ENCODE results near the gene PDE4D. TPM values are rescaled to one million over a fixed set of nuclear protein-coding genes. Genes with fewer than 3 reads are reported as not detected.

Gene PDE4D
- total RNA-seq, 2 experiments from 2014 or later: 75.5 to 80.7 TPM

DNA sequence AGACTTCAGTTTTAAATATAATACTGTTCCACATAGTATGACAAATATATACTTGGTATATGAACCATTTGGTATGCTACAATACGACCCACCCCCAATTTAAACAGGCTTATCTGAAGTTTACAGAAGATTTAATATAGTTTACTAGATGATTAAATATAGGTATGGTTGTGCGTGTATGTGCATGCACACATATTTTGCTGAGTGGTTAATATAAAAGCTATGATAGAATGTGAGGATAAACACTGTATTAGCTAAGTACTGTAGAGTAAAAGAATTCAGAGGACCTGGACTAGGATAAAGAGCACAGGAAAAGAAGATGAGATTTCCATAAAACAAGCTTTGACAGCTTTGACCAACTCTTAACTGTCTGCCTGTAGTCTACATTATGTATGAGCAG lies 356.7 kb downstream of the PDE4D start:
- no peak for DNase-seq
- ChIA-PET CTCF (no interaction called here), POLR2A (no interaction called here)
- no peaks in the 10 kb centered on the region for H3K4me1 Mint-ChIP-seq (ENCODE audit: low read depth)
- no peaks in the 10 kb centered on the region for H3K36me3 Mint-ChIP-seq (ENCODE audit: low read depth)
- no peak overlapping the region for H3K4me3 Mint-ChIP-seq
- no peaks in the 10 kb centered on the region for H3K27me3 Mint-ChIP-seq
- no peak overlapping the region for H3K27ac Mint-ChIP-seq
- TF ChIP-seq, protein P1, sequence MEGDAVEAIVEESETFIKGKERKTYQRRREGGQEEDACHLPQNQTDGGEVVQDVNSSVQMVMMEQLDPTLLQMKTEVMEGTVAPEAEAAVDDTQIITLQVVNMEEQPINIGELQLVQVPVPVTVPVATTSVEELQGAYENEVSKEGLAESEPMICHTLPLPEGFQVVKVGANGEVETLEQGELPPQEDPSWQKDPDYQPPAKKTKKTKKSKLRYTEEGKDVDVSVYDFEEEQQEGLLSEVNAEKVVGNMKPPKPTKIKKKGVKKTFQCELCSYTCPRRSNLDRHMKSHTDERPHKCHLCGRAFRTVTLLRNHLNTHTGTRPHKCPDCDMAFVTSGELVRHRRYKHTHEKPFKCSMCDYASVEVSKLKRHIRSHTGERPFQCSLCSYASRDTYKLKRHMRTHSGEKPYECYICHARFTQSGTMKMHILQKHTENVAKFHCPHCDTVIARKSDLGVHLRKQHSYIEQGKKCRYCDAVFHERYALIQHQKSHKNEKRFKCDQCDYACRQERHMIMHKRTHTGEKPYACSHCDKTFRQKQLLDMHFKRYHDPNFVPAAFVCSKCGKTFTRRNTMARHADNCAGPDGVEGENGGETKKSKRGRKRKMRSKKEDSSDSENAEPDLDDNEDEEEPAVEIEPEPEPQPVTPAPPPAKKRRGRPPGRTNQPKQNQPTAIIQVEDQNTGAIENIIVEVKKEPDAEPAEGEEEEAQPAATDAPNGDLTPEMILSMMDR (IDR thresholded peaks at IDR 0.05): no peak
- no peaks in the 10 kb centered on the region for H3K9me3 Mint-ChIP-seq
- ATAC-seq: no peak
- intact Hi-C loops (cut with micrococcal nuclease): no loop called here

DNA sequence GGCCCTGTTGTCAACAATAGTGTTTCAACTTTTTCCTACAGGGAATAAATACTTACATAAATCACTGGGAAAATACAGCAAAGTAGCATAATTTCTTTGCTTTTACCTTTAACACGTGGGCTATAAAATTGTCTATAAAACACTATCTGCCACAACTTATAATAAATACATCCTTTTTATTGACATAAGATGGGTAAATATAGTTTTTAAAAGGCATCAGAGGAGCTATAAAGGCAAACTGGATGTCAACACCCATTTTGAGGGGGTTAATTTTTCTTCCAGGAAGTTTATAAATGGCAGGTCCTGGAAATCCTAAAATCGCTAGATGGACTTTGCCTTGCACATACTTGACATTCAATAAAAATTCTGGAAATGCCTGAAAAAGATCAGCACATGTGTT lies 358.0 kb downstream of the PDE4D start:
- CTCF ChIA-PET: no interaction called here
- intact Hi-C loops (cut with micrococcal nuclease): no loop called here
- H3K4me1 Mint-ChIP-seq (ENCODE audit: low read depth): no peaks in the 10 kb centered on the region
- DNase-seq: no peak
- H3K36me3 Mint-ChIP-seq (ENCODE audit: low read depth): no peaks in the 10 kb centered on the region
- no peak overlapping the region for H3K4me3 Mint-ChIP-seq
- no peaks in the 10 kb centered on the region for H3K27me3 Mint-ChIP-seq
- no peak for ATAC-seq
- no peaks in the 10 kb centered on the region for H3K9me3 Mint-ChIP-seq
- TF ChIP-seq, protein P1 (IDR thresholded peaks at IDR 0.05): no peak
- POLR2A ChIA-PET: no interaction called here
- H3K27ac Mint-ChIP-seq: no peak overlapping the region

DNA sequence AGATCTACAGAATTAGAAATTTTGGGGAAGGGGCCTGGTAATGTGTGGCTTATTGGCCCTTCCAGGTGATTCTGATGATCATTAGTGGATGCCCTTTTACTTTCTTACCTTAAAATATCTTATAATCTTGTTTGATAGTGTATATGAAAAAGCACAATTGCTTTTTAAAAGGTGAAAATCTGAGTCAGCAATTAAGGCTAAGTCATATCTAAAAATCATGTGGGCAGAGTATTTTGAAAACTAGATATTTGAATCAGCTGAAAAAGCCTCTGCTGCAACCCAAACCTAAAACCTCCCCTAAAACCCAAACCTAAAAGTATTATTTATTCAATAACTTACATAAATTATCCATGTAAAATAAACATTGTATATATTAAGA lies 359.8 kb downstream of the PDE4D start:
- no peaks in the 10 kb centered on the region for H3K9me3 Mint-ChIP-seq
- ChIA-PET POLR2A (no interaction called here), CTCF (no interaction called here)
- TF ChIP-seq, protein P1 (IDR thresholded peaks at IDR 0.05): no peak
- intact Hi-C loops (cut with micrococcal nuclease): no loop called here
- no peak overlapping the region for H3K4me3 Mint-ChIP-seq
- no peaks in the 10 kb centered on the region for H3K27me3 Mint-ChIP-seq
- H3K4me1 Mint-ChIP-seq (ENCODE audit: low read depth): no peaks in the 10 kb centered on the region
- no peak overlapping the region for H3K27ac Mint-ChIP-seq
- ATAC-seq (no peak), DNase-seq (no peak)
- no peaks in the 10 kb centered on the region for H3K36me3 Mint-ChIP-seq (ENCODE audit: low read depth)

DNA sequence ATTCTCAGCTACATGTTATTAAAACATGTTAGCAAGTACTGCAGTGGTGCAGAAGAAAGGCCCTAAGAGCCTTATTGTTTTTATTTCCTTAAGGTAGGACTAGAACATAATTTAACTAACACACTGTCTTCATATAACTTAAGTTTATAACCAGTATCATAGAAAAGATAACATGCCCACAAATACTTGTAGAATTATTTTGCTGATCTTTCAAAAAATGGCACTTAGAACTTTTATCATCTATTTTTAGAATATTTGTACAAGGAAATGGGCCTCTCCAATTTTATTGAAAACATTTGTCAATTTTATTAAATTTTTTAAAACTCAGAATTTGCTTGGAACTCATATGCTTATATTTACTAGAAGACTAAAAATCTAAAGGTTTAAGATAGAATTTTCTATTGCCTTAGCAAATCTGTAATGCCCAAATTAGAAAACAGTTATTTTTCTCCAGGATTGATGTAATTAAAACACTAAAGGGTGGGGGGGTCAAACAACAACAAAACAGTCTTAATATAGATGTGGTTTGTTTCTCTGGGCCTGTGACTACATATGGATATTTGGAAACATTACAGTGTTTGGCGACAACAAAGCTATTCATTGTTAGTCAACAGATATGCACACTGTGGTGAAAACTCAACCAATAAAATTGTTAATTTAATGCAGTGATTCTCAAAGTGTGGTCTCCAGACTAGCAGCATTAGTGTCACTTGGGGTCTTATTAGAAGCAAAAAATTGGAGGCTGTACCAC lies 360.4 kb downstream of the PDE4D start:
- DNase-seq: no peak
- ChIA-PET POLR2A (no interaction called here), CTCF (interaction anchor here (1.0 kb wide), 1 partner anchor 36 kb away, joined by 3 read pairs; no protein-coding TSS in a partner anchor)
- no peaks in the 10 kb centered on the region for H3K27me3 Mint-ChIP-seq
- TF ChIP-seq, protein P1 (IDR thresholded peaks at IDR 0.05): no peak
- H3K4me1 Mint-ChIP-seq (ENCODE audit: low read depth): no peaks in the 10 kb centered on the region
- no peak overlapping the region for H3K27ac Mint-ChIP-seq
- no peaks in the 10 kb centered on the region for H3K9me3 Mint-ChIP-seq
- no peaks in the 10 kb centered on the region for H3K36me3 Mint-ChIP-seq (ENCODE audit: low read depth)
- H3K4me3 Mint-ChIP-seq: no peak overlapping the region
- intact Hi-C loops (cut with micrococcal nuclease): no loop called here
- ATAC-seq: no peak

DNA sequence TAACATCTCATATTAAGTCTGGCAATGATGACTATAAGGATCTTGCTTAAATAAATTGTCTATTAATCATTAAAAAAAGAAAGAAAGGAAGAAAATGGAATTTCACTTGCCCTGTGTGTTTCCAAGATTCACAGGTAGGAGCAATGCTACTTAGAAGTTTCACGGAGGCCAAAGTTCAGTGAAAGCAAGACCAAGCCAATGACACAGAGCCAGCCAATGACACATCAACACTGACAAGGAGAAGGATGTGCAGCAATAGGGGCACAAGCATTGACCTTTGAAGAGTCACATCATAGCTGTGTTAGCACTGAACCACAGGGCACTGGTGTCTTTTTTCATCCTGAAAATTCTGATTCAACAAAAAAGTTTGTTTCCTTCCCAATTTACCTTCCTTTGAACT lies 364.3 kb downstream of the PDE4D start:
- no peak for DNase-seq

More for the DNA sequence above, 364.3 kb downstream of the PDE4D start:
- CTCF ChIA-PET: interaction anchor here (0.6 to 1.0 kb wide), 2 partner anchors 22 to 32 kb away, joined by 3 to 5 read pairs; no protein-coding TSS in a partner anchor
- H3K27me3 Mint-ChIP-seq: no peaks in the 10 kb centered on the region
- no peak overlapping the region for H3K4me3 Mint-ChIP-seq
- H3K4me1 Mint-ChIP-seq (ENCODE audit: low read depth): no peaks in the 10 kb centered on the region
- intact Hi-C loops (cut with micrococcal nuclease): no loop called here
- POLR2A ChIA-PET: no interaction called here
- ATAC-seq: no peak
- H3K36me3 Mint-ChIP-seq (ENCODE audit: low read depth): no peaks in the 10 kb centered on the region
- TF ChIP-seq, protein P1 (IDR thresholded peaks at IDR 0.05): no peak
- H3K9me3 Mint-ChIP-seq: no peaks in the 10 kb centered on the region
- no peak overlapping the region for H3K27ac Mint-ChIP-seq
